HG03060 (cell line): ENCODE measurements around the gene KLHL15.
"Not testable (repeated sequence)": the region's sequence is repeated elsewhere in the genome, so short reads cannot be mapped to it uniquely, and the experiment has no call there.

ENCODE experiments used
- ATAC-seq: cut with Tn5 transposase; IDR thresholded peaks from one replicate; pipeline ENCODE4 v1.9.1; 2021; ENCODE audit warnings: low read depth, moderate number of reproducible peaks; ENCODE audit not compliant: unreplicated experiment

Gene KLHL15

GRCh38 chrX:24027086-24027485 lies at the start of gene KLHL15:
Gene KLHL15, minus strand, starts transcription at chrX:24027186. Its CDS starts 20,493 bp downstream, at chrX:24006693.
- ATAC-seq = no peak

GRCh38 chrX:24069877-24070276 lies 42.9 kb upstream of the KLHL15 start:
- ATAC-seq = no peak

- no peak for ATAC-seq
Observed at GRCh38 chrX:24063488-24063887, 36.5 kb upstream of the KLHL15 start.

GRCh38 chrX:24055043-24055356 lies 28.0 kb upstream of the KLHL15 start:
- no peak for ATAC-seq

- ATAC-seq = peak; percentile 93
Observed at GRCh38 chrX:24054182-24055042, 27.4 kb upstream of the KLHL15 start, which contains the start of gene EIF2S3. Gene EIF2S3, plus strand, starts transcription at chrX:24054956. Its CDS starts 13 bp downstream, at chrX:24054969.

- not testable (repeated sequence) for ATAC-seq
Observed at GRCh38 chrX:24050522-24051318, 23.7 kb upstream of the KLHL15 start.

- not testable (repeated sequence) for ATAC-seq
Observed at GRCh38 chrX:24049643-24050042, 22.7 kb upstream of the KLHL15 start.

GRCh38 chrX:24046060-24046459 lies 19.1 kb upstream of the KLHL15 start:
- not testable (repeated sequence) for ATAC-seq

GRCh38 chrX:24037729-24038128 lies 10.7 kb upstream of the KLHL15 start:
- no peak for ATAC-seq

GRCh38 chrX:24034485-24034884 lies 7.5 kb upstream of the KLHL15 start:
- no peak for ATAC-seq

- ATAC-seq = no peak
Observed at GRCh38 chrX:24030597-24030996, 3.6 kb upstream of the KLHL15 start.

- ATAC-seq = no peak
Observed at GRCh38 chrX:24027985-24028384, 999 bp upstream of the KLHL15 start.

GRCh38 chrX:24026432-24026831 lies 554 bp downstream of the KLHL15 start:
- ATAC-seq = no peak

- ATAC-seq = no peak
Observed at GRCh38 chrX:24025741-24026403, 1.1 kb downstream of the KLHL15 start.

GRCh38 chrX:24024819-24025740 lies 1.9 kb downstream of the KLHL15 start:
- ATAC-seq = peak; percentile 61

GRCh38 chrX:24023972-24024669 lies 2.9 kb downstream of the KLHL15 start:
- ATAC-seq = no peak

GRCh38 chrX:24023544-24023943 lies 3.4 kb downstream of the KLHL15 start:
- no peak for ATAC-seq

GRCh38 chrX:24020306-24020876 lies 6.6 kb downstream of the KLHL15 start:
- ATAC-seq = no peak

- ATAC-seq = no peak
Observed at GRCh38 chrX:24019448-24019847, 7.5 kb downstream of the KLHL15 start.
